Fibroblast of skin of left biceps (primary cell): Measurements from ENCODE around the gene ATG12.

Experiments
- DNase-seq, 2 experiments: peaks; one replicate each; pipeline ENCODE4 v3.0.0-alpha.2; 2013; ENCODE audit warnings: low read depth in 2 of 2

The ATG12 gene

DNA sequence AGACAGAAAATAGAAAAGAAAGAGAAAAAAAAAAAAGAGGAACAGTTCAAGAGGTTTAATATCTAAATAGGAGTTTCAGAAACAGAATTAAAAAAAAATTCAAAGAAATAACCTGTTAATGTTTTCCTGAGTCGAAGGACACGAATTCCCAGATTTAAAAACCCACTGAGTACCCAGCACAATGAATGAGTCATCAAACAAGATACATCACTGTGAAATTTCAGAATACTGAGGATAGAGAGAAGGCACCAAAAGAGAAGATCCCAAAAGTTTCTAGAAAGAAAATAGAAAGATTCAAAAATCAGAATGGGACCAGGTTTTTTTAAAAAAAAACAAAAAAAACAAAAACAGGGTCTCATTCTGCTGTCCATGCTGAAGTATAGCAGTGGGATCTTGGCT, 33.7 kb downstream of the ATG12 start:
- no peak for DNase-seq

DNA sequence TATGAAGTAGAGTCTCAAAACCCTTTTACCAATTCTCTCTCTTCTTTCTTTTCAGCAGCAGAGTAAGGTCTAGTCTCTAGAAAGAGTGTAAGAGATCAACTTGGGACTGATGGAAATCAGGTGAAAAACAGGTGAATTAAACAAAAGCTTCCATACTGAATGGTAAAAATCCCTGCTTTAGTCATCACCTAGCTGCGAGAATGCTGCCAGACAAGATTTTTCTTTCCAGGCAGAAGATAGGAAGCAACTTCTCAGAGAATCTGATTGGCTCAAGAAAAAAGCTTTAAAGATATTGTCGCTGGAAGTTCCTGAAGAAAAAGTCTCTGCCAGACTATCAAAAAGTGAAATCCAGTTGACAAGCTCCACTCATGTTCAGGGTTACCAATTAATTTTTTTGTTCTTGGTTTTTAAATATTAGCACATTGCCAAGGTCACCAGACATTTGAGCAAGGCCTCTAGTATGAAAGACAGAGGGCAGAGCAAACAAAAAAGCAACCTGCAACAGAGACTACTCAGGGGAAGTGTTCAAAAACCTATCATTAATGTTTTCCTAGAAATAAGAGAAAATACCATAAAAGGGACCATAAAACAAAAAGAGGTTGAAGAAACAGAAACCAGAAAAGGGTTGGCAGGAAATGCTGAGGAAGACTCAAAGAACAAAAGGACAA, 34.2 kb downstream of the ATG12 start:
- DNase-seq: no peak

DNA sequence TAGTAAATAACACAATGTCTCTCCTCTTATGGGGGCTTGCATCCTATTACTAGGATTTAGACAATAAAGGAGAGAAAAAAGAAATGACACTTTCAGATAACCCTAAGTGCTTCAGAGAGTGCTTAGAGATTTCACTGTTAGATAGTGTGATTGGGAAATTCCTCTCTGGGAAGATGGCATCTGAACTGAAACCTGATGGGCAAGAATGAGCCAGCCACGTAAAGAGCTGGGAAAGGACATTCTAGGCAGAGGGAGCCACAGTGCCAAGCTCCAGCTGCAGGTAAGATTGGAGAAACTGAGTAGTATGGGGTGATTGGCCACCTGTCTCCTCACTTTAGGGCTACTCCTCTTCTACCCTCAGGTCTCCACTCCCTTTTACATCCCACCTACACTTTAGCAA, 39.4 kb downstream of the ATG12 start:
- DNase-seq: no peak

DNA sequence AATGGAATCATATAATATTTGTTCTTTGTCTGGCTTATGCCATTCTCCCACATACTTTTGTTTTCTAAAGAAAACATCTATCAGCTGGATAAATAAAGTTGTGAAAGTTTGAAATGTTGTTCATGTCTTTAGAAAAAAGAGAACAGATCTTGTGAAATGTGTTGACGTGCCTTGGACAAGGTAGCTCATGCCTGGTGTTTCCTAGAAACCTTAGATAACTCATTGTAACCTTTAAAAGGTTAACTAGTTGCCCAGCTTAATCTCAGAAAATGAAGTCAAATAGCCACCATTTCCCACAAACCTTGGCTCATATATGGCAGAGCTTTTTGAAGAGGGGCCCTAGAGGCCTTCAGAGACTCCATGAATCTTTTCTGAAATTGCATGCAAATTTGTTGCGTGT, 40.2 kb downstream of the ATG12 start:
- DNase-seq: no peak

DNA sequence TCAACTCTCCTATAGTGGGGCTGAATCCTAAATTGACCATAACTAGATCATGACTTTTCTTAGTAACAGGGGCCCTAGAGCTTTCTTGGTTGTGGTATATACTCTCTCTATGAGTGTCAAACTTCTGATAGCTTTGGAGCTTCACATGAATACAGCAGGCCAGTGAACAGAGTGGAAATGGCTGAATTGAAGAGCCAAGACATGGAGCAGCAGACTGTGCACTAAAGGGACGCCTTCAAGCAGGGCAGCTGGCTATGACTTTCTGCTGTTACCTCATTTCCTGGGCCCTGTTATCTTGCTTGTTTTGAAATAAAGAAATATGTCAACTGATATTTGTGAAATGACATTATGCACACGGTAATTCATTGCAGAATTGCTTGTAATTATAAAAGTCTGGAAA, 41.3 kb downstream of the ATG12 start:
- no peak for DNase-seq

DNA sequence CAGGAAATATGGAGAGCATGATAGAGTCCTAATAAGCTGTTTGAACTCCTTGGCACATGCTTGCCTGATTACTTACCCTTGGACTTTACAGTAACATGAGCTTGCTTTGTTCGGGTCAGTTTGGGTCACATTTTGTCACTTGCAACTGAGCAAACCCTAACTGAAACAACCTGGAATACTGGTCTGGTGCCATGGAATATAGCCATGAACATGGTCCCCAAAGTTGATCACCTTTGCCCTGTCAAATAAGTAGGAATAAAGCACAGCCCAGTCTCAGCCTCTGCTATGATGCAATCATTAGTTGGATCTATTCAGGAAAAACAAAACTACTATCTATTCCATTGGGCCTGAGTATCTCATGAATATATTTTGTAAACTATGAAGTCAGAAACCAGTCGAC, 43.1 kb downstream of the ATG12 start:
- no peak for DNase-seq

DNA sequence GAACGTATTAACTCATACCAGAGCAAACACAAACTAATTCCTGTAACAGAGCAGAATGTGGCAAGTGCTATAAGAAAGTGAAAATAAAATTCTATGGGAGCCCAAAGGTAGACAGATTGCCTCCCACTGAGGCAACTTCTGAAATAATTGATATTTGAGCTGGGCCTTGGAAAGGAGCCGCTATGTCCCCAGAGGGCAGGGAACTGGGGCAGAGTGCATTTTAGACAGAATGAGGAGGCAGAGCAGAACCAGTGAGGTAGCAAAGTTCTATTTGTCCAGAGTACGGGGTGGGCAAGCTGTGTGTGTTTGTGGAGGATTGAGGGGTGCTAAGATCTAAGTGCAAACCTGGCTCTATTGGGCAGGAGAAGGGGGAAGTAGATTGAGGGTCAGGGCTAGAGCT, 44.7 kb downstream of the ATG12 start:
- DNase-seq: no peak

DNA sequence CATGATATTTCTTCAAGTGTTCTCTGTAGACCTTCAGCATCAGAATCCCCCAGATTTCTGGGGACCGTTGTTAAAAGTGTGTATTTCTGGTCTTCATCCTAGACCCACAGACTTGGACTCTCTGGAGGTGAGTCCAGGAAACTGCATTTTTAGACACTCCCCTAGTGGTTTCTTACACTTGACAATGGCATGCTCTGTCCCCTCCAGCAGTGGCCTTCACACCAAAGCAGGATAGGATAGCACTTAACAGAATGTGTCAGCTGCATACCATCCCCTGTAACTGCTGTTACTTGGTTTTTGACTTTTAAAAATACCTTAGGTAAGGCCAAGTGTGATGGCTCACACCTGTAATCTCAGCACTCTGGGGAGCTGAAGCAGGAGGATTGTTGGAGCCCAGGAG, 45.7 kb downstream of the ATG12 start:
- no peak for DNase-seq

DNA sequence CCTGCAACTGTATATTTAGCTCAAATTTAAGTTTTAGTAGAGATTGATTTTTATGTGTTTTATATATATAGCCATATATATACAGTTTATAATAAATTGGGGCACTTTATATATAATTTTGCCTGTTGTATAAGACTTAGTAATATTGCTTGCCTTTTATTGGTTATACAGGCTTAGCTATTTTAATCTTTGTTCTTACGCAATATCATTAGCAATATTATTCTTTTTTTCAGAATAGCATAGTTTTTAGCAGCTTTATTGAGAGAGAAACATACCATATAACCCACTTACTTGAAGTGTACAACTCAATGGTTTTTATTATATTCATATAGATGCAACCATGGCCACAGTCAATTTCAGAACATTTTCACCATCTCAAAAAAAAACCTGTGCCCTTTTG, 52.9 kb downstream of the ATG12 start:
- no peak for DNase-seq

DNA sequence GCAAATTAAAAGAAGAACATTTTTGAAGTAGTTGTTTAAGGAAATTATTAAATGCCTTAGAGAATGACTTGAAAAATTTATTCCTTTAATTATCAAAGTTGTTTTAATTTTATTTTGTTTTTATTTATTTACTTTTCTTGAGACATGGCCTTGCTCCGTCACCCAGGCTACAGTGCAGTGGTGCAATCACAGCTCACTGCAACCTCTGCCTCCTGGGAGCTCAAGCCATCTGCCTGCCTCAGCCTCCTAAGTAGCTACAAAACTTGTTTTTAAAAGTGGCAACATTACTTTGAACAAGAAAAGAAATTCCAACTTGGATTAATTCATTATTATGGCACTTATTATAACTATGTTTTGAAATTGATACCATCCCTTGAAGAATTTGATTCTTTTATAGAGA, 53.9 kb downstream of the ATG12 start:
- no peak for DNase-seq

DNA sequence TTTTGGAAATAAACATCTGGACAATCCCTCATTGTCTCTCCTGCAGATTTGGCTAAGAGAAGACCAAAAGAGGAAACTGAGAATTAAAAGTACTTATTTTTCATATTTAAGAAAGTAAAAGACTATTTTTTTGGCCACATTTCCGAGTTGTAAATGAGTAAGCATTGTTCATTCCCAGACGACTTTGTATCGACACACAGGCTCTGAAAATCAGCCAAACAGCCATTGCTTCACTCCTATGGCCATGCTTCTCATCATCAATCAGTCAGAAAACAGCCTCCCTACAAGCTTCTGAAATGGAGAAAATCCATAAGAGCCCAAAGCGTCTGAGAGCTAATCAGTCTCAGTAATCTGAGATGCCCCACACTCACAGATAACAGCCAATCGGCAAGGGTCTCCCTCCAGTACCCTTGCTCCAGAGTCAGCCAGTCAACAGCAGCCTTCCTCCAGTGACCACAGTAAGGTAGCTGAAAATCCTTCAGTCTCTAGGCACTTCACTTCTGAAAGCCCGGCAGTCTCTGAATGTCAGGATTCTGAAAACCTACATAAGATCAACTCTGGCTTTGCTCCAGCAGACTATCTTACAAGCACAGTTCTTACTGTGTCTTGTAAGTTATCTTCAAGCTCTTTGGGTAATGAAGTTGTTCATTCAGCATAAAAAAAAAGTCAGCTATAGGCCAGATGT, 55.8 kb downstream of the ATG12 start:
- no peak for DNase-seq

DNA sequence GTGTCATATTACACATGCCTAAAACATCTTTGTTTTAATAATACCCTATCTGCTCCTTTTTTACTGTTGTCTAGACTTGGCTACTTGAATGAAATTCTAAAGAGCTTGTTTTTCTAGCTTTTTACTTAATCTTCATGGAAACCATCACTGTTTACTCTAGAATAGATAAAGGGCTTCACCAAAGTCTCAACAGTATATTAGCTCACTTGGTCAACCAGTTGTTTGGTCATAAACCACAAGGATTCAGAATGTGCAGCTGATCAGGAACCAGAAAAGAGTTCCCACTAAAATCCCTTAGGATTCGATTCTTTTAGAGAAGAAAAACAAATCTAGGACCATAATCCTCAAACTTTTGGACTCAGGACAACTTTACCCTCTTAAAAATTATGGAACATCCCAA, 62.9 kb downstream of the ATG12 start:
- no peak for DNase-seq
